ENCODE results near the gene VILL. TPM values are rescaled to one million over a fixed set of nuclear protein-coding genes. Genes with fewer than 3 reads are reported as not detected.

The VILL gene
- total RNA-seq, 1 experiment from 2014 or later = 3.5 TPM

GRCh38 chr3:38000965-38001455 lies 10.4 kb downstream of the VILL start:
- no peak for DNase-seq (ENCODE audit: low read depth)

GRCh38 chr3:38001456-38002081 lies 11.0 kb downstream of the VILL start:
- DNase-seq (ENCODE audit: low read depth) = no peak

DNA sequence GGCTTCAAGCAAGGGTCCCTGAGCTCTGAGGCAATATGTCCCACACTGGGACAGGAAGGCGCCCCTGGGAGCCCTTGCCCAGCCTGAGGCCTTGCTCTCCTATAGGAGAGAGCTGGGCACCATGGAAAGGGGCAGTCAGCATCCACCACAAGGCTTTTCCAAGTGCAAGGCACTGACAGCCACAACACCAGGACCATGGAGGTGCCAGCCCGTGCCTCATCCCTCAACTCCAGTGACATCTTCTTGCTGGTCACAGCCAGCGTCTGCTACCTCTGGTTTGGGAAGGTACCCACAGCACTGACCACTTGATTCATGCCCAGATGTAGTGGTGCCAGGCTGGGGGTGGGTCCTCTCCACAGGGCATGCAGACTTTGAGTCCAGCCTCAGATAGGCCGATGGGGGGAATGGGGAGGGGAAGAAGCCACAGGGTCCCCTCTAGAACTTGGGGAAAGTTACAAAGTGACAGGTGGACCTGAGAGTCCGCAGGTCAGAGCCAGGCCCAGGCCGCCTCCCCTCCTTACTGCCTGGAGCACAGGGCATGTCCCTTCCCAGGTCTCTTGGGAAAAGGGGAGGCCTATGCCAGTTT lies 11.8 kb downstream of the VILL start:
- DNase-seq (ENCODE audit: low read depth) = no peak

DNA sequence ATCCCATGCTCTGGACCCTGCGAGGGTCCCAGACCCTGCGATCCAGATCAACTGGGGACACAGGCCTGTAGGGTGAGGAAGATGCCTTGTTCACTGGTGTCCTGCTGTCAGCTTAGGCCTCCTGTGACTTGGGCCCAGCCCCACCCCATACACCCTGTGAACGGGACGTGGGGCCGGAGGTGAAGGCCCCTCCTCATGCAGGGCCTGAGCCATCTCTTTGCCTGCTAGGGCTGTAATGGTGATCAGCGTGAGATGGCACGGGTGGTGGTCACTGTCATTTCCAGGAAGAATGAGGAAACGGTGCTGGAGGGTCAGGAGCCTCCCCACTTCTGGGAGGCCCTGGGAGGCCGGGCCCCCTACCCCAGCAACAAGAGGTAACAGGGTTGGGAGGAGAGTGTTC lies 12.4 kb downstream of the VILL start:
- no peak for DNase-seq (ENCODE audit: low read depth)

DNA sequence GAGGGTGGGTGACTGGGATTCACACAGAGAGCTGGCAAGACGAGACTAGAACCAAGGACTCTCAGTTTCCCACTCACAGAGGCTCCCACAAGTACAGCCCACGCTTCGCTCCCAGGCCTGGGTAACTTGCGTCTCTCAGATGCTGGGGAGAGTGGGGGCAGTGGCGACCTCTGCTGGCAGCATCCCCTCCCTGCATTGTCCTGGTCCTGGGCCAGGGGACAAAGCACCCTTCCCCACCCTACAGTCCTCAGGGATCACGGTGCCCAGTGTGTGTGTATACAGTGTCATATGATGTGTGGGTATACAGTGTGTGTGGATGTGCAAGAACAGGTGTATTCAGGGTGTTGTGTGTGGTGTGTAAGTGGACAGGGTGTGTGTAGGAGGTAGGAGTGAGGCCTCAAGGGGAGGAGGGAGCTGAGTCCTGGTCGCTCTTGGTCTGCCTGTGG lies 12.8 kb downstream of the VILL start:
- DNase-seq (ENCODE audit: low read depth) = peak; percentile 18

GRCh38 chr3:38003817-38004414 lies 13.3 kb downstream of the VILL start:
- no peak for DNase-seq (ENCODE audit: low read depth)

DNA sequence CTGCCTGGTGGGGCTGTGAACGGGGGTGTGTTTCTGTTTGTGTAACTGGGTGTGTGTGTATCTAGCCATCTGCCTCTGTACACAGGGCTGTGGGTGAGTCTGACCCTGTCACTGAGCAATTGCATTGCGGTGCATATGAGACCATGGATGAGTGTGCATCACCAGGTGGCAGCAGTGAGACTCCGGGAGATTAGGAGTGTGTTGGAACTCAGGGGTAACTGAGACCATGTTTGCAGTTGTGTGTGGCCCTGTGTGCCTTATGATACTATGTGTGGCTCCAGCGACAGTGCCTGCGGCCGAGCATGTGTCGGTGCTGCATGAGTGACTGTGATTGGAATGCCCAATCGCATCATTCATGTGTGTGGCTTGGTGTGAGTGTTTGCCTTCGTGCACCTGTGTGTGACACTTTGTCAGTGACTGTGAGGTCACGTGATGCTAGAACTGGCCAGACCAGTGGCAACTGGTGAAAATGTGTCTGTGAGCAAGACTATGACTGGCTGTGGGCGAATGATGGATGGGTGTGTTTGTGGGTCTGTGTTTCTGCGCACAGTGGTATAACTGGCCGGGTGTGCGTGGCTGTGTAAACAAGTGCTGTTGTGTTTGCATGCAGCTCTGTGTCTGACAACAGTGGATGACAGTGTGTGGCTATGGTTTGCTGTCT lies 14.0 kb downstream of the VILL start:
- DNase-seq (ENCODE audit: low read depth) = peak; percentile 62

DNA sequence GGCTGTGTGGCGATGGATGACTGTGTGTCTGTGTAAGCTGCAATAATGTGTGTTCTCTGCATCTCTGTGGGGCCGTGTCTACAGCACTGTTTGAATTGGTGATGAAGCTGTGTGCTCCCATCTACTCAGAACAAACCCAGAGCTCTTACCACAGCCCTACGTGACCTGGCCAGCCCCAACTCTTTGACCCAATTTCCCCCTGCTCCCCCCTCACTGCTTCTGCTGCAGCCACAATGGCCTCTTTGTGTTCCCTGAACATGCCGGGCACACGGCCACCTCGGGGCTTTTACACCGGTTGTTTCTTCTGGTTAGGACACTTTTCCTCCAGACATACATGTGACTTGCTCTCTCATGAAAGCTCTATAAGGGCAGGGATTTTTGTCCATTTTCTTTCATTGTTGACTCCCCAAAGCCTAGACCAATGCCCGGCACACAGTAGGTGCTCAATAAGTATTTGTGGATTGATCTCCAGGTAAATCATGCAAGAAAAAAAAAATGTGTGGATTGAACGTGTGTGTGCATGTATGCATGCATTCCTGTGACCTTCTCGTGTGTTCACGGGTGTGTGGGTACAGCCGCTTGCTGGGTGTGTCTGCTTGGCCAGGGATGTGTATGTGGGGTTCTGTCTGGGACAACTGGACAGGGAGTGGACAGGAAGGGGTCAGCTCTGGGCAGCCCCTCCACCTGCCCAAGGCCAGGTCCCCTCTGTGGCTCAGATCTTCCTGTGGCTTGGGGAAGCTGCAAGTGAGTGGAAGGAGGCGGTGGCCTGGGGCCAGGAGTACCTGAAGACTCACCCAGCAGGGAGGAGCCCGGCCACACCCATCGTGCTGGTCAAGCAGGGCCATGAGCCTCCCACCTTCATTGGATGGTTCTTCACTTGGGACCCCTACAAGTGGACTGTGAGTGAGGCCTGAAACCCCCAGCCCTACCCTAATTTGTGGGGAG lies 14.8 kb downstream of the VILL start:
- peak; percentile 30 for DNase-seq (ENCODE audit: low read depth)

DNA sequence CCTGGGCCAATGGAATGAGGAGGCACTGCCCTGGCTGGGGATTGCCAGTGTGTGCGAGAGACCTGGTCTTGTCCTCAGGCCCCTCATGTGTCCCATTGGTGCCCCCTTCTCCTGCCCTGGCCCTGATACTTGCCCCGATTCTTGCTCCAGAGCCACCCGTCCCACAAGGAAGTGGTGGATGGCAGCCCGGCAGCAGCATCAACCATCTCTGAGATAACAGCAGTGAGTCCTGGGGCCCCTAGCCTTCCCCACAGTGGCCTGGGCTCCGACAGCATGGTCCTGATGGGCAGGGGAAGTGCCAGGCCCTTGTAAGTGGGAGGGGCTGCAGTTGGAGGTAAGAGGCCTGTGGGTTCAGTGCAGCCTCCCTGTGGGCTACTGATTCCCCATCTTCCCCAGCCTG lies 15.4 kb downstream of the VILL start:
- DNase-seq (ENCODE audit: low read depth) = no peak

DNA sequence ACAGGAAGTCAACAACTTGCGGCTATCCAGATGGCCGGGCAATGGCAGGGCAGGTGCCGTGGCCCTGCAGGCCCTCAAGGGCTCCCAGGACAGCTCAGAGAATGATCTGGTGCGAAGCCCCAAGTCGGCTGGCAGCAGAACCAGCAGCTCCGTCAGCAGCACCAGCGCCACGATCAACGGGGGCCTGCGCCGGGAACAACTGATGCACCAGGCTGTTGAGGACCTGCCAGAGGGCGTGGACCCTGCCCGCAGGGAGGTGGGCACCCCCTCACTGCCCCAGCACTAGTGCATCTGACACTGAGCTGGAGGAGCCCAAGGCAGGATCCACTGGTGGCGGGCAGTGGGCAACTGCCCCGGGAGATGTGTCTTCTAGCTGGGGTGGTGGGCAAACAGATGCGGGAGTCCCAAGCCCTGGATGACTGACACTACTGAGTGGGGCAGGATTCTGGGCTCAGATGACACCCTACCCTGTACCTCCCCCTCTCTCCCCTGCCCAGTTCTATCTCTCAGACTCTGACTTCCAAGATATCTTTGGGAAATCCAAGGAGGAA lies 15.9 kb downstream of the VILL start:
- no peak for DNase-seq (ENCODE audit: low read depth)

- DNase-seq (ENCODE audit: low read depth) = no peak
Observed at GRCh38 chr3:38007754-38008090, 17.1 kb downstream of the VILL start.

DNA sequence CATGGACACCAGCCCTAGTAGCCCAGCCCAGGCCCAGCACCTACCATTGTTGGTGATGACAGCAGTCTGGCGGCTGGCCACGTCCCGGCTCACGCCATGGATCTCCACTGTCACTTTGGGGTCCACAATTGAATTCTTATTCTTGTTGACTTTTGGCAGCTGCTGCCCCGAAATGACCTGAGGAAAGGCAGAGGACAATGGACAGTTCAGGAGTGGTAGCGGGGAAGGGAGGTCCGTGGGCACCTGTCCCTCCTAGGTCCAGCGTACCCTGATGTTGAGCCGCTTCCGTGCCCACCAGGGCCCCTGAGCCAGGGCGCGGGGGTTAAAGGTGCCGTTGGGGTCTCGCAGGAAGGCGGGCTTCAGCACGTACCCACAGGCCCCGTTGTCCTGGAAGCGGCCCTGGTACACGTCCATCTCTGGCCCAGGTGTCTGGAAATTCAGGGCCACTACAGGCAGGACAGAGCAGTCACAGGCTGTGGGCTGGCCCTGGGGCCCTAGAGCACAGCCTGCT lies 17.7 kb downstream of the VILL start:
- DNase-seq (ENCODE audit: low read depth) = no peak

DNA sequence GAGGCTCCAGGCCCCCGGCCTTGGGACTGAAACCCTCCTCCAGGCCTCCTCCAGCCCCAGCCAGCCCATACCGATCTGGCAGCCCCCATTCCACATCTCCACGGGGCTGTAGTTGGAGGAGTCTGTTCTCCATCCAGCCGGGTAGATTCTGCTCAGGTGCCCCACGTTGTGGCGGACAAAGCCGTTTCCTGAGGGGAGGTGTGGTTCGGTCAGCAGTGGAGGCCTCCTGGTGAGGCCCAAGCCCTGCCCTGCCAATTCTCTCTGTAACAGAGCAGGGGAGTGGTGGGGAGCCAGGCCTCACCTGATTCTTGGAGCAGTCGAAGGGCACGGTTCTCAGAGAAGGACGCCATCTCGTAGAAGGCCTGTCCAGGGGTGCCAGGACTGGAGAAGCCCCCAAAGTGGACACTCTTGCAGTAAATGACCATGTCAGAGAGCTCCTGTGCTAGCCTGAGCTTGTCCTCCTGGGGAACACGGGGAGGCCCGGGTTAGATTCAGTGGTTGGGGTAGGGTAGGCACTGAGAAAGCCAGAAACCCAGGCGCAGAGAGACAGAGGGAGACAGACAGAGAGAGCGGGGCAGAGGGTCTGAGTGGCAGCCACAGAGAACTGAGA lies 18.5 kb downstream of the VILL start:
- DNase-seq (ENCODE audit: low read depth) = no peak

DNA sequence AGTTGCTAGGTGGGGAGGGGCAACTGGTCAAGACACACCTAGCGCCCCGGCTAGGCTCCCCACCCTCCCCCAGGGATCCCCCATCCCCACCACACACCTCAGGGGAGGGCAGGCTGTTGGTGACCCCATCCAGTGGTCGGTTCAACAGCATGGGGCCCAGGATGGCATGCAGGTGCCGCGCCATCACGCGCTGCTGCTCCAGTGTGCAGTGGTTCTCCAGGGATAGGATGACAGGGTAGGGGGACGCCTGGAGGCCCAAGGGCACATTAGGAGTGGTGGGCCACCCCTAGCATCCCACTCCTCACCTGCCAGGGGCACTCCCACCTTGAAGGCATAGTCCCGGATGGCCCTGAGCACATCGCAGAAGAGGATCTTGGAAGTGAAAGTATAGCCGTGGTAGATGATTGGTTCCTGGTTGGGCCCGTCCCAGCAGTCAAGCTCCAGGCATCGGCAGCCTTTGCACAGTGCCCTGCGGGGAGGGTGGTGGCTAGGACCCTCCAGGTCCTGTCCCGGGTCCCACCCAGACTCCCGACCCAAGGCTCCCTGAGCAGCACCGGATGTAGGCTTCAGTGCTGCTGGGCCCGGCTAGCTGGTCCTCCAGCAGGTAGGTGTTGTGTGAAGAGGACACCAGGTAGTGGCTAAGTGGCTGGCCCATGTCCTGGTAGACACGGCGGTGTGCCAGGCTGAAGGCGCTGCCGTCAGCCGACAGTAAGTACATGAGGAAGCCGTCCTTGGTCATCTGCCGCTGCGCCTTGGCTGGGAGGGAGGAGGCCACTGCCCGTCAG lies 19.4 kb downstream of the VILL start:
- no peak for DNase-seq (ENCODE audit: low read depth)

GRCh38 chr3:38011111-38011510 lies 20.5 kb downstream of the VILL start:
- DNase-seq (ENCODE audit: low read depth) = no peak

GRCh38 chr3:38015485-38015884 lies 24.9 kb downstream of the VILL start:
- DNase-seq (ENCODE audit: low read depth) = no peak

DNA sequence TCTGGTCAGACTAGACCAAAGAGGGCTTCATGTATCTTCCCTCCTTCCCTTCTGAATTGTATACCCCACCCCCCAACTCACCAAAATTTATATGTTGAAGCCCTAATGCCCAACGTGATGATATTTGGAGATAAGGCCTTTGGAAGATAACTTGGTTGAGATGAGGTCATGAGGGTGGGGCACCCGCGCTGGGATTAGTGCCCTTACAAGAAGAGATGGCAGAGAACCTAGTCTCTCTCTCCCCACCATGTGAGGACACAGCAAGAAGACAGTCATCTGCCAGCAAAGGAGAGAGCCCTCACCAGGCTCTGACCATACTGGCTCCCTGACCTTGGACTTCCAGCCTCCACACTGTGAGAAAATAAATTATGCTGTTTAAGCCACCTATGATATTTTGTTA lies 25.4 kb downstream of the VILL start:
- DNase-seq (ENCODE audit: low read depth) = no peak

GRCh38 chr3:38016410-38016809 lies 25.8 kb downstream of the VILL start:
- DNase-seq (ENCODE audit: low read depth) = no peak

DNA sequence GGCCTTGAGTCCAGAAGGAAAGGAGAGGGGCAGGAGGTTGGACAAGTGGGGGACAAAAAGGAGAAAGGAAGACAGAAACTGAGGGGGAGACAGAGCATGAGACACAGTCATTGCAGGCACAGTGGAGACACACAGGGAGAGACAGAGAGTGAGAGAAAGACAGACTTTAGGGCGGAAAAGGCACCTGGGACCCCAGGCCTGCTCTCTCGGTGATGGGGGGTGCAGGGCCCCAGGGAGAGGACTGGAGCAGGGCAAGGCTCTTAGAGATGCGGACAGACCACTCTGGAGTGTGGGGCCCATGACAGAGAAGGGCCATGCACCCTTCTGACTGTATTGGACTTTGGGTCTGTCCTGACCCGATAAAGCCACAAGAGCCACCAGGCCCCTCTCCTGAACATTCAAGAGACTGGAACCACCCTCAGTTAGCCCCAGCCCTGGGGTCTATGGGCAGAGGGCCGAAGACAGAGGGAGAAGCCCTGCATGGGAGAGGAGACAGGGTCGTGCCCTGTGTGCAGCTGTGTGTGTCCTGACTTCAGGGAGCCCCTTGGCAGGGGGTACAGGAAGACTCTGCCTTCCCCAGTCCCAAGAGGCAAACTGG lies 26.4 kb downstream of the VILL start:
- DNase-seq (ENCODE audit: low read depth) = no peak
